GM19238 (cell line): ENCODE measurements around the gene GOLGA8S.
"Not testable (repeated sequence)": the region's sequence is repeated elsewhere in the genome, so short reads cannot be mapped to it uniquely, and the experiment has no call there.

ENCODE experiments used
- DNase-seq: peaks from one replicate; pipeline ENCODE4 v3.0.0; 2011; ENCODE audit warnings: low spot score; ENCODE audit not compliant: insufficient read length

GOLGA8S gene

DNA sequence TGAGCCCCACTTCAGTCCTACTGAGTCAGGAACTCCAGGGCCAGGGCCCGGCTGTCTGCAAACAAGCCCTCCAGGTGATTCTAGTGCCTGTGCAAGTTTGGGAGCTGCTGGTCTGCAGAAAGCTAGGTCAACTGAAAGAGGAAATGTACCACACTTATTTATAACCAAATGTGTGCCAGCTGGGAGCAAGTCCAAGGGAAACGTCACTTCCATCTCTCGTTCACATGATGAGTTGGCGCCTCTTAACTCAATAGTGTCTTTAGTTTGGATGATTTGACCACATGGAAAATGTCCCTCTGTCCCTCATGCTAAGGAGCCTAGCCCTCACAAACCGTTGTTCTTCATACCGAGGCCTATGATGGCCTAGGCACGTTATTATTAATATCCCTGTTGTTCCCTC lies 43.2 kb downstream of the GOLGA8S start:
- no peak for DNase-seq

DNA sequence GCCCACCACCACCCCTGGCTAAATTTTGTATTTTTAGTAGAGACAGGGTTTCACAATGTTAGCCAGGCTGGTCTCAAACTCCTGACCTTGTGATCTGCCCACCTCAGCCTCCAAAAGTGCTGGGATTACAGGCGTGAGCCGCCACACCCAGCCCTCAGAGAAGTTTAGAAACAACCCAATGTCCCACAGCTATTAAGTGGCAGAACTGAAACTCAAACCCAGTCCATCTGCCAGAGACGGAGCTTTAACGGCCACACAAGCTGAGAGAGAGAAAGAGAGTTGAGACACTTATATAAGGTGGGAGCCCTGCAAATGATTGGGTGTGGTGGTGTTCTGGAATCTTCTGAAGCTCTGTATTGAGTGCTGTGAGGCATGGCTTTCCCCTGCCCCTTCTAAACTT lies 43.8 kb downstream of the GOLGA8S start:
- DNase-seq = not testable (repeated sequence)

- DNase-seq = not testable (repeated sequence)
These were observed 44.7 kb downstream of the GOLGA8S start for GRCh38 chr15:23399207-23399606.

- no peak for DNase-seq
These were observed 47.1 kb downstream of the GOLGA8S start for GRCh38 chr15:23401627-23402026.

GRCh38 chr15:23402140-23402539 lies 47.6 kb downstream of the GOLGA8S start:
- no peak for DNase-seq

DNA sequence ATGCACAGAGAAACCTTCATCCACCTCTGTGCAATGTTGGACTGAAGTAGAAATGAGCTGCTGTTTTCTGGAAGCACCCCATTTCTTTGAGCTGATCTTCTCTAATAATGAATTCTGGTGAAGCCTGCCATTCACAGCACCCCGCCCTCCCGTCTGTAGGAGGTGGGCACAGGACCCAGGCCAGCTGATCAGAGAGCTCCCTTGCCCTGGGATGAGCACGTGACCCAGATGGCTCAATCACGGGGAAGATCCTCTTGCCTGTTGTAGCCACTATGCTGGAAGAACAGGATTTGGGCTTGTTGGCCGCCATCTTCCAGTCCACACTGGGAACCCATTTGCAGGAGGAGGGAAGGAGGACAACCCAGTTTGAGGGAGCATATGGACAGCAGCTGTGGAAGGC lies 48.0 kb downstream of the GOLGA8S start:
- no peak for DNase-seq

DNA sequence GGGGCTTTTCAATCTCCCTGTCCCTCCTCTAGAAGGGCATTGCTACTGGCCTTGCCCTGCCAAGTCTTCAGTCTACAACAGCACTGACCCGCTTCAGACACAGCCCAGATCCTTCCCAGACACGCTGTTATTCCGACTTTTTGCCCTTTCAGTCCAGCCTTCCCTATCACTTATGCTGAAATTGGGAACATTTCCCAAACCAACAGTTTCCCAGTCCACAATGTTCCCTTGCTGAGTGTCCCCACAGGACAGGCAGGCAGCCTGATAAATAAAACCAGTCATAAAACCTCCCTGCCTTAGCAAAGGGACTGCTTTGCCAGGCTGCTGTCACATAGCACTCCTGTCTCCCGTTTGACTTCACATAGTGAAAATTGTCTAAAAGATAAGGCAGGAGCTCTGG lies 49.0 kb downstream of the GOLGA8S start:
- no peak for DNase-seq

GRCh38 chr15:23411841-23412240 lies 57.3 kb downstream of the GOLGA8S start:
- DNase-seq = no peak

GRCh38 chr15:23412881-23413600 lies 58.5 kb downstream of the GOLGA8S start:
- DNase-seq = not testable (repeated sequence)
